Activated CD4-positive, alpha-beta memory T cell treated with anti-CD3 and anti-CD28 coated beads for 36 hours (primary cell): ENCODE data around the gene SNF8. TPM values are rescaled to one million over a fixed set of nuclear protein-coding genes. Genes with fewer than 3 reads are reported as not detected.

Experiments
- CTCF ChIA-PET: fragments of 350-600 bp; sonication (Branson Sonifier 250); formaldehyde crosslinking; loops from one replicate; lab custom pipeline; 2021; ENCODE audit warnings: antibody characterized with exemption, inconsistent platforms; lab: Charles Lee
- POLR2A ChIA-PET: fragments of 350-600 bp; sonication (Branson Sonifier 250); formaldehyde crosslinking; loops from one replicate; lab custom pipeline; 2021; ENCODE audit warnings: antibody characterized with exemption; lab: Charles Lee
- DNase-seq: peaks from one replicate; pipeline ENCODE4 v3.0.0-alpha.2; 2020
- H3K27ac Mint-ChIP-seq: one replicate; pipeline ENCODE4 v1.8.0; 2021; ENCODE audit warnings: mixed read lengths
- H3K27me3 Mint-ChIP-seq: one replicate; pipeline ENCODE4 v1.8.0; 2021; ENCODE audit warnings: mixed read lengths
- H3K36me3 Mint-ChIP-seq: one replicate; pipeline ENCODE4 v1.8.0; 2021; ENCODE audit warnings: mixed read lengths
- H3K4me1 Mint-ChIP-seq: one replicate; pipeline ENCODE4 v1.8.0; 2021; ENCODE audit warnings: low read depth, mixed read lengths
- H3K4me3 Mint-ChIP-seq: one replicate; pipeline ENCODE4 v1.8.0; 2021; ENCODE audit warnings: mild to moderate bottlenecking, mixed read lengths
- H3K9me3 Mint-ChIP-seq: one replicate; pipeline ENCODE4 v1.8.0; 2021; ENCODE audit warnings: mixed read lengths
- intact Hi-C: fragments of 100-400 bp; cut with micrococcal nuclease; formaldehyde crosslinking; loops from one replicate; pipeline ENCODE4 v1.15.1; 2023
- total RNA-seq, 2 experiments: library from RNA; stranded (reverse); gene quantifications; one replicate each; pipeline ENCODE4 v1.2.3, GENCODE V29; 2021

Gene SNF8
- total RNA-seq, 2 experiments from 2014 or later: 93.5 to 105 TPM

DNA sequence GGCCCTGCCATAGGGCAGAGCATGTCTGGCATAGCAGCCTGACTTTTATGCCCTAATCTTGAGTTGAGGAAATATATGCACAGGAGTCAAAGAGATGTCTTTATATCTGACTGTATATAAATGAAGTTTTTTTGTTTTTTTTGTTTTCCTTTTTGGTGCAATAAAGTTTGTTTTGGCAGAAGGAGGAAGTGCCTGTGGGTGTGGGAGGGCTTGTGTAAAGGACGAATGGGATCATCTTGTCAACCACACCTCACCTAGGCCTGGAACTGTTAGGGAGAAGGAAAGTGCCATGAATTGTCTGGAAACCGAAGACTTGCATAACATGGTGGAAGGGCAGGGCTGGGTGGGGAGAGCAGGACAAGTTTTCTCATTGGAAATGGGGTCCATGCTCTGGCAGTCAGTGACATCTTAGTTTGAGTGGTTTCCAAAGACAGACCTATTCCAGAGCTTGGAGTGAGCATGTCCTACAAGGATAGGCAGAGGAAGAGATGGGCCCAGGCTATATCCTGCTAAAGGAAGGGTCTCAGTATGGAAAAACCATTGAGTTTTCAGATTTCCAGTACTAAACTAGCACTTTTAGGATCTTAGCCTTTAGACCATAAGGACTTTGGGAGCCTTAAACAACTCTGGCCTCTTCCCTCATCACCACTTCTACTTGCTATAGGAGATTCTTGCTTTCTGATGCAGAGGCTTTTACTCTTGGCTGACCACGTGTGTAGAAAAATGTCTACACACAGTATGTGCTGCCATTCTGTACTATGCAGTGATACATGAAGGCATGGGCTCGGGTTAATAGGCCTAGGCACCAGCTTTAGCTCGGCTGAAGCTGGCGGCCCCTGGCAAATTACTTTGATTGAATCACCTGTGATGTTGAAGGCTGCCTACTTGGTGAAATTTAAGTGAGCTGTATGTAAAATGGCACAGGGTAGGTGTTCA, 15.5 kb downstream of the SNF8 start:
- Mint-ChIP-seq H3K27me3 (no peaks in the 10 kb centered on the region), H3K4me3 (no peak overlapping the region), H3K4me1 (peaks cover 11% of the 10 kb centered on the region), H3K27ac (peak overlapping the region; percentile 14), H3K9me3 (no peaks in the 10 kb centered on the region), H3K36me3 (peaks cover 56% of the 10 kb centered on the region)
- POLR2A ChIA-PET: interaction anchor here (1.2 kb wide), 1 partner anchor 14 kb away, joined by 5 read pairs; no protein-coding TSS in a partner anchor
- CTCF ChIA-PET: interaction anchor here (1.1 kb wide), 1 partner anchor 50 kb away, joined by 3 read pairs; no protein-coding TSS in a partner anchor
- intact Hi-C loops: no loop called here
- no peak for DNase-seq

DNA sequence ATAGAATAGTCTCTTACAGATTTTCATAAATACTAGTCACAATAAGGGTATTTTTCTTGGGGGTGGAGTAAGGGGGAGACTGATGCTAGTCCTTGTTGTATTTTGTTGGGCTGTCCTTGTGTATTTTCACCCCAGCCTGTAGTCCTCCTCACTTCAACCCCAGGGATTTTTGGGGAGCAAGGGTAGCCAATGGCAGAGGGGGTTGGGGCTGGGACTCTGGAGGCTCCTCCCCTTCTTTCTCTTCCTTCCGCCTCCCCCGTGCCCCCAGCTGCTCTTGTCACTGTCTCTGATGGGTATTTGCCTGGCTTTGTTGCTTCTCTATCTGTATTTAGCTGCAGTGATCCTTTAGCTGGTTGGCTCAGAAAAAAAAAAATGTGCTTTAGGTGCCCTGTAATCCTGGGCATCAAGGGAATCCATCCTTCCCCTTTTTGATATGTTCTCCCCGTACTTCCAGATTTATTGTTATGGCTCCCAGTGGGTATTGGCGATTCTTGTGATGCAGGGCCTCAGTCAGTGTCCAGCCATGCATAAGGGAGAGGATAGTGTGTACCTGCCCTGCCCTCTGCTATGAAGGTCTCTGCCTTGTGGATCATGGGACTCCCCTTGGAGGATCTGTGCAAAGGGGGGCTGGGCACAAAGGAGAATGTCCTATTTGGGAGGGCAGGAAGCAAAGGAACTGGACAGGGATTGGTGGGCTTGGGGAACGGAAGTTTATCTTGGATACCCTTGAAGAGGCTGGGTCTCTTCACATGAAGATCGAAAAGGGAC, 16.5 kb downstream of the SNF8 start:
- intact Hi-C loops: no loop called here
- no peak overlapping the region for H3K4me3 Mint-ChIP-seq
- peaks cover 11% of the 10 kb centered on the region for H3K4me1 Mint-ChIP-seq
- H3K36me3 Mint-ChIP-seq: peaks cover 49% of the 10 kb centered on the region
- no peak overlapping the region for H3K27ac Mint-ChIP-seq
- CTCF ChIA-PET: interaction anchor here (1.1 kb wide), 1 partner anchor 49 kb away, joined by 3 read pairs; no protein-coding TSS in a partner anchor
- H3K27me3 Mint-ChIP-seq: no peaks in the 10 kb centered on the region
- no peaks in the 10 kb centered on the region for H3K9me3 Mint-ChIP-seq
- DNase-seq: no peak
- POLR2A ChIA-PET: no interaction called here

DNA sequence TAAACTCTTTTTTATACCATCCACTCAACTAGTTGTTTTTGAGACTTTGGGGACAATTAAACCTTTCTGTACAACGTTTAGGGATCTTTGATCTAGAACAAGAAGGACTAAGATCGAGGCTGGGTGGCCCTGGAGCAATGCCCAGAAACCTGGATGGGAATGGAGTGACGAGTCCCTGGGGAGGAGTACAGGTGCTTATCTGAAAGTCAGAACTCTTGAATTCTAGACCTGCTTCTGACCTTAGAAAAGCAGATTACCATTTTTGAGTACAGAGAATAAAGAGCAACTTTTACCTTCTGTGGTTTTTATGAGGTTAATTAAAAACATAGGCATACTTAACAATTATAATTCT, 18.7 kb downstream of the SNF8 start:
- POLR2A ChIA-PET: no interaction called here

DNA sequence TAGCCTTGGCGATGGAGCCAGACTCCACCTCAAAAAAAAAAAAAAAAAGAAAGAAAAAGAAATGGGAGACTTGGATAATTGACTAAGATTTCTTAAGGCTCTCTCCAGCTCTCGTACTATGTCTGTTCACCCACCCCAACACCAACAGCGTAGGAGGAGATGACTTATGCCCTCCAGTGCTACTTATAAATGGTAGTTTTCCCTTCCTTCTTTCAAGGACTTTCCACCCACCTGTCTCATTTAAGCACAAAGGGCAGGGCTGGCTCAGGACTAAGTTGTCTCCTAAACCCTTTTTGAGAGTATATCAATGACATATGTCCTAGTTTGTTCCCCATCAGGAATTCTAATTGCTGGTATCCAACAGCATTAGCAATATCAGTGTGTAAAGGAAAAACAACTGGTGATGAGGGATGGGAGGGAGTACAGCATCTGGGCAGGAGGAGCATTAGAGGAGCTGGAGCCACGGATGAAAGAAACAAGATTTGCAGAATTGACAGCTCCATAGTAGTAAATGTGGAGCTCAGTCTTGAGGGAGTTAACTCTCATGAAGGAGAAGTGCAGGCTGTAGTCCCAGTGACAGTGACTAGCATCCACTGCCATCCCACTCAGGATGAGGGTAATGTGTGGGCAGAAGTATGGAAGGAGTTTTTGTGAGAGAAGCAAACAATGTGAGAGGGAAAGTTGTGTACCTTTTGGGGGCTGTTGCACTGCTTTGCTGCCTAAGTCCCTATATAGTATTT, 19.2 kb downstream of the SNF8 start:
- CTCF ChIA-PET: interaction anchor here (0.6 to 1.5 kb wide), 2 partner anchors 41 to 620 kb away, joined by 3 to 6 read pairs; no protein-coding TSS in a partner anchor
- POLR2A ChIA-PET: no interaction called here
- Mint-ChIP-seq H3K27ac (peak overlapping the region; percentile 2), H3K27me3 (no peaks in the 10 kb centered on the region), H3K4me3 (no peak overlapping the region), H3K9me3 (no peaks in the 10 kb centered on the region), H3K4me1 (peaks cover 3% of the 10 kb centered on the region), H3K36me3 (peaks cover 51% of the 10 kb centered on the region)
- DNase-seq: no peak
- intact Hi-C loops: no loop called here

More for the DNA sequence above, 18.7 kb downstream of the SNF8 start:
- Mint-ChIP-seq H3K27me3 (no peaks in the 10 kb centered on the region), H3K4me3 (no peak overlapping the region), H3K27ac (no peak overlapping the region), H3K9me3 (no peaks in the 10 kb centered on the region), H3K4me1 (peaks cover 3% of the 10 kb centered on the region), H3K36me3 (peaks cover 50% of the 10 kb centered on the region)
- CTCF ChIA-PET: interaction anchor here (0.6 kb wide), 1 partner anchor 620 kb away, joined by 3 read pairs; no protein-coding TSS in a partner anchor
- DNase-seq: no peak
- intact Hi-C loops: no loop called here

DNA sequence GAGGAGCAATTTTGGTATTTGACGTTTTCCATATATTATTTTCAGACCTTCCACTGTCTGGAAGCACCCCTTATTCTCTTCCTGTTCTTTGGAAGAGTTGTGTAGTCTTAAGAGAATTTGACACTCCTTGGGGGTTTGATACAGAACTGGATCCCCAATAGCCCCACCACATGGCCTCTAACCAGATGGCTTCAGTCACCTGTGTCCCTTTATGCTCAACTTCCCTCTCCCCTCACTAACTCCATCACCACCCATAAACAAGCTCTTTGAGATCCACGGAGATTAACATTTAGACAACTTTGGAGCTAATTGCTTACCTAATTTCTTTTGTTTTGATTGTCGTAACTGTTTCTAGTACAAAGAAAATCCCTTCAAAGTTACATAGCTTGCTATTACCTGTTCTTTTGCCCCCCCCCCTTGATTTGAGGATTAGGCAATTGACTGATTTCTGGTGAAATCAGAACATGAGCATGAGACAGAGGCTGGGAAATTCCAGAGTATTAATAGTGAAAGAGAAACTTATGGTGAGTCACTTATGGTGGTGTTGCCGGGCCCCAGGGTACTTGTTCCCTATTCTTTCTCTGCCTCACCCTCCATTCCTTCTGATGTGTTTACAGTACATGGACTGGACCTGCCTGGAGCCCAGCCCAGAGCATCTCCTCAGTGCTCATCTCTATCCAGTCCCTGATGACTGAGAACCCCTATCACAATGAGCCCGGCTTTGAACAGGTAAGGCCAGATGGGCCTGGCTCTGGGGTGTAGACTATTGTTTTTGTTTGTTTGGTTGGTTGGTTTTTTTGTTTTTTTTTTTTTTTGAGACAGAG, 29.0 kb downstream of the SNF8 start:
- H3K9me3 Mint-ChIP-seq: no peaks in the 10 kb centered on the region
- H3K4me1 Mint-ChIP-seq: peaks cover 61% of the 10 kb centered on the region
- peak; percentile 80 for DNase-seq
- ChIA-PET CTCF (interaction anchor here (0.6 to 1.4 kb wide), 3 partner anchors 117 to 1377 kb away, joined by 3 to 5 read pairs (median 5); no protein-coding TSS in a partner anchor), POLR2A (interaction anchor here (0.6 to 1.7 kb wide), 5 partner anchors 14 to 244 kb away, joined by 3 to 20 read pairs (median 4); partner anchors contain the start of genes ATP5MC1 and SNF8)
- intact Hi-C loops: loop anchor here (1.0 to 2.0 kb wide), 2 partner anchors 23 to 75 kb away; partner anchors contain the start of gene ATP5MC1
- H3K4me3 Mint-ChIP-seq: peak overlapping the region; percentile 76
- H3K36me3 Mint-ChIP-seq: peaks cover 60% of the 10 kb centered on the region
- H3K27ac Mint-ChIP-seq: peak overlapping the region; percentile 95
- H3K27me3 Mint-ChIP-seq: no peaks in the 10 kb centered on the region

DNA sequence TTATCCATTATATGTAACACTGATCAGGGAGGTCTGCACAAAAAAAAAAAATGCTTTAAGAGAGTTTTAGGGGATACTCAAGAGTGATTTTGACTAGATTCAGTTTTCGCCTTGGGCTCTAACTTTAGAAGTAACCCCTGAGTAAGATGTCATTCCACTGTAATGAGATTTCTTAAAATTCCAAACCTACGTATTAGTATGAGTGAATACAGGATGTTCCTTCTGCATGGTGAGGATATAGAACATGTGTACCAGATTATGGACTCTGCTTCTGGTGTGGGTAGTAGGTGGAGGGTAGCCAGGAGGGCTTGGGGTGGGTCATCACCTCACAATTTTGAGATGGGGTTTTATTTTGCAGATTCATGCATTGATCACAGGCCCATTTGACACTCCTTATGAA, 32.2 kb downstream of the SNF8 start:
- no peak for DNase-seq
- intact Hi-C loops: no loop called here
- no peaks in the 10 kb centered on the region for H3K9me3 Mint-ChIP-seq
- ChIA-PET CTCF (no interaction called here), POLR2A (no interaction called here)
- peak overlapping the region; percentile 95 for H3K27ac Mint-ChIP-seq
- no peak overlapping the region for H3K4me3 Mint-ChIP-seq
- no peaks in the 10 kb centered on the region for H3K27me3 Mint-ChIP-seq
- peaks cover 77% of the 10 kb centered on the region for H3K4me1 Mint-ChIP-seq
- peaks cover 60% of the 10 kb centered on the region for H3K36me3 Mint-ChIP-seq

DNA sequence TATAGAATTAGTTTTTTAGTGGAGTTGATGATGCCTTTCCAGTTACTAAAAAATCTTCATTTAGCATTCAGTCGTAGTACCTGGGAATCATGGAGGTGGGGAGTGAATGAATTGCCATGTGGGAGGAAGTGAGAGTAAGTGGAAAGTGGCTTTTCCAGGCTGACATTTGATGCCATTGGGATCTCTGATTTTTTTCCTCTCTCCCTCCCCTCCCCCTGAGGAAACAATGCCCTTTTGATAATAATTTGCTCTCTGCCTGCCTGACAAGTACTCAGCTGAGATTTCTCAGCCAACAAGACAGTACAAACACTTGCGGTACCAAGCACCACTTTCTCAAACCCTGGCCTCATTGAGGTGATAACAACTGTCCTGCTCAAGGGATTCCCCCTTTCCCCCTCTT, 34.3 kb downstream of the SNF8 start:
- Mint-ChIP-seq H3K4me3 (peak overlapping the region; percentile 87), H3K27ac (peak overlapping the region; percentile 95), H3K36me3 (peaks cover 47% of the 10 kb centered on the region), H3K27me3 (no peaks in the 10 kb centered on the region), H3K9me3 (no peaks in the 10 kb centered on the region), H3K4me1 (peaks cover 64% of the 10 kb centered on the region)
- intact Hi-C loops: no loop called here
- POLR2A ChIA-PET: interaction anchor here (4.2 kb wide), 1 partner anchor 16 kb away, joined by 68 read pairs; the partner anchor contains the start of gene ATP5MC1
- DNase-seq: no peak
- CTCF ChIA-PET: no interaction called here

DNA sequence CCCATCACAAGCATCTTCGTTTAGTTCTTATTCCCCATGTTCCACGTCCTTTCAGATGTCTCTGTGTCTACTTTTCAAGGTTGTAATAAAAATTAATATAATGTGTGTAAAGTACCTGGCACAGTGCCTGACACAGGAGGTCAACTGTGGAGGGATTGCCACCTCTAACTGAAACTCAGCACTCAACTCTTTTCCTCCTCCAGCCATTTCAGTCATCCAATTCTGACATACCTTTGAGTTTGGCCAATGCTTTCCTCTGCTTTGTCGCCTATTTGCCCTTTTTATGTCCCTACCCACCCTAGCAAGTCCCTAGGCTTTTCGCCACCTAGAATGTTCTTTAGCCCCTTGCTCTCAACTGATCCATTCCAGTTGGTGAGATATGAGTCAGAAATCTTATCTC, 34.9 kb downstream of the SNF8 start:
- H3K27me3 Mint-ChIP-seq: no peaks in the 10 kb centered on the region
- CTCF ChIA-PET: no interaction called here
- peak overlapping the region; percentile 95 for H3K27ac Mint-ChIP-seq
- H3K9me3 Mint-ChIP-seq: no peaks in the 10 kb centered on the region
- peak overlapping the region; percentile 87 for H3K4me3 Mint-ChIP-seq
- POLR2A ChIA-PET: interaction anchor here (0.8 to 4.2 kb wide), 3 partner anchors 16 to 73 kb away, joined by 3 to 68 read pairs (median 14); partner anchors contain the start of genes ATP5MC1 and SNF8
- peaks cover 47% of the 10 kb centered on the region for H3K36me3 Mint-ChIP-seq
- peak; percentile 30 for DNase-seq
- peaks cover 59% of the 10 kb centered on the region for H3K4me1 Mint-ChIP-seq
- intact Hi-C loops: loop anchor here (5.0 kb wide), 1 partner anchor 862 kb away; the partner anchor contains the start of gene NFE2L1

DNA sequence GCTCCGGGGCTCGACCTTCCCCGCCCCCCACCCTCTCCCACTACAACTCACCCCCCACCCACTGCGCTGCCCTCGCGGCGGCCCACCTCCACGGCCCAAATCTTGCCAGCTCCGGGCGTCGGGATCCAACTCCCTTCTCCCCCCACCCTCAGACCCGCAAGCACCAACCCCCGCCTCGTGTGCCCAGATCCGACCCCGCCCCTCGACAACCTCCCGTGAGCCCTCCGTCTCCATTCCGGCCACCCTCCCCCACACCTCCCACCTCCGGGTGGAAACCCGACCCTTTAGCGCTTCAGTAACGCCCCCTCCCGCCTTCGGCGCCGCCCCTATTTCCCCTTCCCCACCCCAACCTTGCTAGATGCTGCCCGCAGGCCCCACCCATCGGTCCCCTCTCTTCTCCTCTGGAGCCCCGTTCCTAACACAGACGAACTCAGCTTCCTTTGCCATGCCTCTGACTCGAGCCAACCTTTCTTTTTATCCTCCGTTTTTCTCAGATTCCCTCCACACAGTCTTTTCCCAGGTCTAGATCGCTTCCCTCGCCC, 35.7 kb downstream of the SNF8 start:
- no peaks in the 10 kb centered on the region for H3K27me3 Mint-ChIP-seq
- peaks cover 41% of the 10 kb centered on the region for H3K36me3 Mint-ChIP-seq
- H3K4me3 Mint-ChIP-seq: peak overlapping the region; percentile 87
- peak; percentile 95 for DNase-seq
- ChIA-PET POLR2A (interaction anchor here (0.8 to 4.2 kb wide), 6 partner anchors 11 to 284 kb away, joined by 3 to 68 read pairs (median 5); partner anchors contain the start of genes ATP5MC1 and SNF8), CTCF (interaction anchor here (0.7 kb wide), 1 partner anchor 17 kb away, joined by 5 read pairs; the partner anchor contains the start of gene ATP5MC1)
- H3K9me3 Mint-ChIP-seq: no peaks in the 10 kb centered on the region
- peak overlapping the region; percentile 95 for H3K27ac Mint-ChIP-seq
- H3K4me1 Mint-ChIP-seq: peaks cover 50% of the 10 kb centered on the region
- intact Hi-C loops: loop anchor here (1.0 to 5.0 kb wide), 3 partner anchors 17 to 862 kb away; partner anchors contain the start of genes ATP5MC1 and NFE2L1
